OCI-LY3 (cell line): ENCODE results near the gene SNTB2.

Experiments used
- H2AFZ ChIP-seq: fragments of 200-600, 300-600 bp; shearing (Covaris generic); 2 replicates; pipeline ENCODE4 v1.6.0; 2014; ENCODE audit warnings: antibody characterized with exemption, low read depth, low read length
- H3K27ac ChIP-seq: fragments of 200-600, 300-600 bp; sonication (generic); 2 replicates; pipeline ENCODE4 v1.5.1; 2014; ENCODE audit warnings: mild to moderate bottlenecking, low read length, moderate library complexity, mixed read lengths
- H3K27me3 ChIP-seq: fragments of 200-600, 300-600 bp; sonication (generic); 2 replicates; pipeline ENCODE4 v1.6.1; 2014; ENCODE audit warnings: low read depth, low read length, mixed read lengths
- H3K36me3 ChIP-seq: fragments of 200-600, 300-600 bp; sonication (generic); replicated peaks from 2 replicates; pipeline ENCODE3; 2014; ENCODE audit warnings: low read depth, low read length, mixed read lengths
- H3K4me1 ChIP-seq: fragments of 300-600, 200-600 bp; sonication (generic); 2 replicates; pipeline ENCODE4 v1.6.1; 2014; ENCODE audit warnings: low read length, mixed read lengths
- H3K4me2 ChIP-seq: fragments of 200-600, 300-600 bp; sonication (generic); 2 replicates; pipeline ENCODE4 v1.6.1; 2014; ENCODE audit warnings: low read length, mixed read lengths
- H3K4me3 ChIP-seq: fragments of 300-600, 200-600 bp; sonication (generic); 2 replicates; pipeline ENCODE4 v1.5.1; 2014; ENCODE audit warnings: antibody characterized with exemption, mild to moderate bottlenecking, low read length, moderate library complexity
- H3K79me2 ChIP-seq: fragments of 300-600, 200-600 bp; shearing (Covaris generic); 2 replicates; pipeline ENCODE4 v1.6.1; 2014; ENCODE audit warnings: mild to moderate bottlenecking, low read length, mixed read lengths
- H3K9ac ChIP-seq: fragments of 300-600, 200-600 bp; shearing (Covaris generic); 2 replicates; pipeline ENCODE4 v1.6.0; 2014; ENCODE audit warnings: mild to moderate bottlenecking, low read length, moderate library complexity
- H3K9me3 ChIP-seq: fragments of 200-600, 300-600 bp; shearing (Covaris generic); 2 replicates; pipeline ENCODE4 v1.6.1; 2014; ENCODE audit warnings: low read length, mixed read lengths; ENCODE audit not compliant: insufficient read depth
- H4K20me1 ChIP-seq: fragments of 200-600, 300-600 bp; sonication (generic); 2 replicates; pipeline ENCODE4 v1.6.1; 2016; ENCODE audit warnings: low read length, mixed read lengths; ENCODE audit not compliant: insufficient read depth
- CTCF ChIP-seq: fragments of 200-600, 300-600 bp; sonication (generic); IDR thresholded peaks from 2 replicates; pipeline ENCODE4 v1.5.1; 2014; ENCODE audit warnings: antibody characterized with exemption, low read length, low read depth
- EZH2phosphoT487 ChIP-seq: fragments of 200-600 bp; shearing (Covaris generic); IDR thresholded peaks from 2 replicates; pipeline ENCODE4 v1.6.1; 2018; ENCODE audit warnings: antibody characterized with exemption, mixed run types, low read depth

Gene SNTB2

DNA sequence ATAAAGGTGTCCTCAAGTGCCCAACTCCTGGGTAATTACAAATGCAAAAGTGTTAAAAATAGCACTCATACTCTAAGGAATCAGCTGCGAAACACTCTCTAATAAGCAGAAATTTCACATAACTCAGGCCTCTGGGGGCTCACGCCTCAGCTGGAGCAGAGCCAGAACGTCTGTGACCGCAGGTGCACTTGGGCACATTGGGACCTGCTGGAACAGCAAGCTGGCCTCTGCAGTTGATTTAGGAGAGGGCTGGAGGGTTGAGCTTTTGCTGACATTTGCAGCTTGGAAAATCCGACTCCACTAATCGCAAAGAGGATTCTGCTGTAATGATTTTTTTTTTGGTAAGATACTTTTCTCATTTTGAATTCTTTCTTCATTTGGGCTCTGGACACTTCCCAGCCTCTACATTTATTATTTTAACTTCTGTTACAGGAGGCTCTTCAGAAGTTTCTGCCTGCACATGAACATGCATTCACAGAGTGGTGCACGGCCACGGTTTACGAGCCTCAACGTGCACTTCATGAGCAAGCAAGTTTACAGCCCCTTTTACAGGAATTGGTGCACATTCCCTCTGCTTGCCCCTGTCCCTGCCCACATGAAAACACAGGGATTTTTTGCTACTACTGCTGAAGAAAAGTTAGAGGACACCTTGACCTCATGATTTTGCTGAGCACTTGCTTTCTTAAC is 4.1 kb upstream of the SNTB2 start:
- Histone ChIP-seq H2AFZ (no peak overlapping the region), H3K4me2 (no peak overlapping the region), H3K79me2 (peaks cover 2% of the 10 kb centered on the region; the same call in 1 of the 2 replicates), H4K20me1 (no peaks in the 10 kb centered on the region), H3K27me3 (no peaks in the 10 kb centered on the region), H3K9me3 (no peaks in the 10 kb centered on the region), H3K27ac (no peak overlapping the region), H3K9ac (no peak overlapping the region), H3K4me3 (no peak overlapping the region), H3K36me3 (no peaks in the 10 kb centered on the region), H3K4me1 (peaks cover 6% of the 10 kb centered on the region)
- no peak for TF ChIP-seq CTCF
- TF ChIP-seq EZH2phosphoT487, result no peak

GRCh38 chr16:69187446-69188235 is 677 bp downstream of the SNTB2 start:
- Histone ChIP-seq H4K20me1 (peaks cover 26% of the 10 kb centered on the region), H3K36me3 (peaks cover 6% of the 10 kb centered on the region), H3K27me3 (no peaks in the 10 kb centered on the region), H3K27ac (peak overlapping the region; percentile 97), H2AFZ (no peak overlapping the region), H3K4me1 (peaks cover 14% of the 10 kb centered on the region), H3K79me2 (peaks cover 37% of the 10 kb centered on the region), H3K4me2 (peak overlapping the region; percentile 68), H3K9me3 (no peaks in the 10 kb centered on the region), H3K4me3 (peak overlapping the region; percentile 88), H3K9ac (peak overlapping the region; percentile 75)
- TF ChIP-seq CTCF (no peak), EZH2phosphoT487 (no peak)

DNA sequence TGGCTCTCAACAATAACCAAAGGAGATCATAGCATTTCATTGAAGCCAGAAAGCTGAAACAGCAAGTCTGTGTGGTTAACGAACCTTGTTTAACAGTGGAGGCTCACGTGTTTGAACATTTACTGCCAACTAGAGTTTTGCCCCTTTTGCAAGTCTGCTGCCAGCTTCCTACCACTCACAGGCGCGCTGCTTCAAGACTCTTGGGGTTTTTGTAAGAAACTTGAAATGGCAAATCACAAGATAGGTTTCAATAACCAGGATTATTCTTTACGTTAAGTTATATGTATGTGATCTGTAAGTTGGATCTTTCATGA is 1.2 kb downstream of the SNTB2 start:
- peaks cover 6% of the 10 kb centered on the region for H3K36me3 ChIP-seq
- H4K20me1 ChIP-seq, result peaks cover 26% of the 10 kb centered on the region
- peaks cover 14% of the 10 kb centered on the region for H3K4me1 ChIP-seq
- no peak for TF ChIP-seq CTCF
- TF ChIP-seq EZH2phosphoT487, result no peak
- H3K9ac ChIP-seq, result peak overlapping the region; percentile 75
- peaks cover 37% of the 10 kb centered on the region for H3K79me2 ChIP-seq
- no peaks in the 10 kb centered on the region for H3K9me3 ChIP-seq
- peak overlapping the region; percentile 68 for H3K4me2 ChIP-seq
- H3K27me3 ChIP-seq, result no peaks in the 10 kb centered on the region
- H3K27ac ChIP-seq, result peak overlapping the region; percentile 6; the same call in 1 of the 2 replicates
- no peak overlapping the region for H2AFZ ChIP-seq
- peak overlapping the region; percentile 88 for H3K4me3 ChIP-seq

DNA sequence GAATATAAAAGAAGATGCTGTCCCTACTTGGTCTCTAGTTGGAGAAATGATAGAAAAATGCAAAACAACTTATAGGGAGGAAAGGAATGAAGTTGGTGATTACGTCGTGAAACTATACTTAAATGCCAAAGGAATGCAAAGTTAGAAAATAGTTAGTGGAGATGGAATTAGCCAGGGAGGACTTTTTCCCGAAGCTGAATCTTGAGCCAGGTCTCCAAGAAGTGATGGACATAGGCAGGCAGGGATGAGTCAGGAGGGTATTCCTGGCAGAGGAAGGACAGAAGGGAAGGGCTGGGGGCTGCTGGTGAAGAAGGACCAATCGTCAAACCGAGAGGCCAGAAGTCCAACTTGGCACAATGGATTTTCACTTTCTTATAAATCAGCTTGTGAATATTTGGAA is 1.8 kb downstream of the SNTB2 start:
- peak overlapping the region; percentile 68 for H3K4me2 ChIP-seq
- no peak overlapping the region for H2AFZ ChIP-seq
- H3K36me3 ChIP-seq, result peaks cover 6% of the 10 kb centered on the region
- H3K27ac ChIP-seq, result no peak overlapping the region
- H3K4me3 ChIP-seq, result peak overlapping the region; percentile 88
- no peaks in the 10 kb centered on the region for H3K27me3 ChIP-seq
- H3K4me1 ChIP-seq, result peaks cover 14% of the 10 kb centered on the region
- TF ChIP-seq CTCF, result no peak
- no peak for TF ChIP-seq EZH2phosphoT487
- H4K20me1 ChIP-seq, result peaks cover 26% of the 10 kb centered on the region
- H3K9me3 ChIP-seq, result no peaks in the 10 kb centered on the region
- peak overlapping the region; percentile 75 for H3K9ac ChIP-seq
- H3K79me2 ChIP-seq, result peaks cover 37% of the 10 kb centered on the region
